ENCODE data around the gene PELI2. TPM values are rescaled to one million over a fixed set of nuclear protein-coding genes. Genes with fewer than 3 reads are reported as not detected.

PELI2 gene
- total and polyA plus RNA-seq, 8 donors = 10.3 to 15.0 (median 11.6) TPM

GRCh38 chr14:56124327-56124726, 6.1 kb downstream of the PELI2 start:
- Histone ChIP-seq H3K27me3 (no peaks in the 10 kb centered on the region), H3K9me3 (no peaks in the 10 kb centered on the region), H3K27ac (no peak overlapping the region), H3K4me1 (peaks cover 0 to 45% of the 10 kb centered on the region in 2 donors), H3K4me3 (no peak overlapping the region), H3K36me3 (no peaks in the 10 kb centered on the region)
- DNase-seq (no peak), ATAC-seq (no peak)
- TF ChIP-seq, protein P1, sequence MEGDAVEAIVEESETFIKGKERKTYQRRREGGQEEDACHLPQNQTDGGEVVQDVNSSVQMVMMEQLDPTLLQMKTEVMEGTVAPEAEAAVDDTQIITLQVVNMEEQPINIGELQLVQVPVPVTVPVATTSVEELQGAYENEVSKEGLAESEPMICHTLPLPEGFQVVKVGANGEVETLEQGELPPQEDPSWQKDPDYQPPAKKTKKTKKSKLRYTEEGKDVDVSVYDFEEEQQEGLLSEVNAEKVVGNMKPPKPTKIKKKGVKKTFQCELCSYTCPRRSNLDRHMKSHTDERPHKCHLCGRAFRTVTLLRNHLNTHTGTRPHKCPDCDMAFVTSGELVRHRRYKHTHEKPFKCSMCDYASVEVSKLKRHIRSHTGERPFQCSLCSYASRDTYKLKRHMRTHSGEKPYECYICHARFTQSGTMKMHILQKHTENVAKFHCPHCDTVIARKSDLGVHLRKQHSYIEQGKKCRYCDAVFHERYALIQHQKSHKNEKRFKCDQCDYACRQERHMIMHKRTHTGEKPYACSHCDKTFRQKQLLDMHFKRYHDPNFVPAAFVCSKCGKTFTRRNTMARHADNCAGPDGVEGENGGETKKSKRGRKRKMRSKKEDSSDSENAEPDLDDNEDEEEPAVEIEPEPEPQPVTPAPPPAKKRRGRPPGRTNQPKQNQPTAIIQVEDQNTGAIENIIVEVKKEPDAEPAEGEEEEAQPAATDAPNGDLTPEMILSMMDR (IDR thresholded peaks at IDR 0.05) = no peak
- intact Hi-C loops (cut with DNase I) = no loop called here

DNA sequence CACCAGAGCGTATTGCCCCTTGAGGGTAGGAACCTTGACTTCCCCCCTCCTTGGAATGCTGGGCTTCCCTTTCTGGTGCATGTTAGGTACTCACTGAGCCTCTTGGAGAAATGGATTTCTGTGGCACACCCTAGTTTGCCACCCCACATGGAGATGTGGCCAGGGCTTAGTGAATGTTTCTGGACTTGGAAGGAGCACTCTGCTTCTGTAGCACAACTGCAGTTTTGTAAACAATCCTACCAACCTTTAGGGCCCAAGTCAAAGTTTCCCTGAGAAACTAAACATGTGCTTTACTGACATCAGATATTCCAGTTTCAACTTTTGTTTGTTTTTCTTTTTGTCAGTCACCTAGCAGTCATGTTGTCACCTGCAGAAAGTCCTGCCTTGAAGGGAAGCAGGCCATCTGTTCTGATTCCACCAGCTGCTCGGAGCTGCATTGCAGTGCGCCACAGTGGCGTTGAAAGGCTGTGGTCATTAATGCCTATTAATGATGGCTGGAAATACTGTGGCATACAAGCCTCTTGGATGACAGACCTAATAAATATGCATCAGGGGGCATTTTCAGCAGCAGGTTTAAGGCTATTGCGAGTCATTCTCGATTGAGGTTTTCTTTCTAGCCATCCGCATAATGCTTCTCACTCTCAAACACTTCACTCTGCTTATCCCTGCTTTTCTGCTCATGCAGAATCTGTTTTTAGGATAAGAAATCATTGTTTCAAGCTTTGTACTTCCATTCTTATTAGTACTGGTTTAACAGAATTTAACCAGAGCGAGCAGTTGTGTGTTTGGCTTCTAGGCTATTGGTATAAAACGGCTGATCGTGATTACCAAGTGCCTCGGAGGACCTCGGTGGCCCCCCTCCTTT, 7.8 kb downstream of the PELI2 start:
- no peaks in the 10 kb centered on the region for H3K9me3 ChIP-seq
- DNase-seq = no peak
- no peak overlapping the region for H3K4me3 ChIP-seq
- H3K4me1 ChIP-seq = peaks cover 0 to 45% of the 10 kb centered on the region in 2 donors
- H3K36me3 ChIP-seq = no peaks in the 10 kb centered on the region
- intact Hi-C loops (cut with DNase I) = no loop called here
- TF ChIP-seq, protein P1 (IDR thresholded peaks at IDR 0.05) = no peak
- no peaks in the 10 kb centered on the region for H3K27me3 ChIP-seq
- no peak overlapping the region for H3K27ac ChIP-seq
- no peak for ATAC-seq

- Histone ChIP-seq H3K27me3 (no peaks in the 10 kb centered on the region), H3K27ac (no peak overlapping the region), H3K4me1 (peaks cover 0 to 45% of the 10 kb centered on the region in 2 donors), H3K36me3 (no peaks in the 10 kb centered on the region), H3K9me3 (no peaks in the 10 kb centered on the region), H3K4me3 (no peak overlapping the region)
- ATAC-seq = no peak
- intact Hi-C loops (cut with DNase I) = no loop called here
- DNase-seq = no peak
- TF ChIP-seq, protein P1 (IDR thresholded peaks at IDR 0.05) = no peak
Measured at GRCh38 chr14:56126637-56126913, 8.4 kb downstream of the PELI2 start.

- Histone ChIP-seq H3K4me1 (peaks cover 0 to 48% of the 10 kb centered on the region in 2 donors), H3K27me3 (no peaks in the 10 kb centered on the region), H3K4me3 (no peak overlapping the region), H3K36me3 (no peaks in the 10 kb centered on the region), H3K27ac (no peak overlapping the region), H3K9me3 (no peaks in the 10 kb centered on the region)
- no peak for DNase-seq
- TF ChIP-seq, protein P1 (IDR thresholded peaks at IDR 0.05) = no peak
- intact Hi-C loops (cut with DNase I) = no loop called here
- no peak for ATAC-seq
Measured at GRCh38 chr14:56127156-56127555, 8.9 kb downstream of the PELI2 start.

- peaks cover 0 to 40% of the 10 kb centered on the region in 2 donors for H3K4me1 ChIP-seq
- no peak overlapping the region for H3K4me3 ChIP-seq
- no peaks in the 10 kb centered on the region for H3K27me3 ChIP-seq
- no peak for DNase-seq
- TF ChIP-seq, protein P1 (IDR thresholded peaks at IDR 0.05) = no peak
- no peaks in the 10 kb centered on the region for H3K9me3 ChIP-seq
- no peaks in the 10 kb centered on the region for H3K36me3 ChIP-seq
- no peak for ATAC-seq
- no peak overlapping the region for H3K27ac ChIP-seq
- intact Hi-C loops (cut with DNase I) = no loop called here
Measured at GRCh38 chr14:56129092-56129491, 10.9 kb downstream of the PELI2 start.
